ENCODE results near the gene WDR43.
A peak's percentile ranks its signal among the peaks of the same experiment; 100 is the strongest.

WDR43 gene

DNA sequence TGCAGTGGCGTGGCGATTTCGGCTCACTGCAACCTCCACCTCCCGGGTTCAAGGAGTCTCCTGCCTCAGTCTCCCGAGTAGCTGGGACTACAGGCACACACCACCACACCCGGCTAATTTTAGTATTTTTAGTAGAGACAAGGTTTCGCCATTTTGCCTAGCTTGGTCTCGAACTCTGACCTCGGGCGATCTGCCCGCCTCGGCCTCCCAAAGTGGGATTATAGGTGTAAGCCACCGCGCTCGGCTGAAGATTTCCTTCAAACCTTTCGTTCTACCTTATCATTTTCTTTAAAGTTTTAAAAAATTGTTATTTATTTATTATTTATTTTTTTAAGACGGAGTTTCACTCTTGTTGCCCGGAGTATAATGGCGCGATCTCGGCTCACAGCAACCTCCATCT is 979 bp upstream of the WDR43 start:
- H3K27me3 ChIP-seq (ENCODE audit: control insufficient read depth in 3 of 3, insufficient read depth in 3 of 3, low read depth in 1 of 3, low read length in 3 of 3), result peaks cover 0 to 2% (median 0%) of the 10 kb centered on the region in 3 experiments
- H3K14ac ChIP-seq (ENCODE audit: low read length), result no peak overlapping the region
- H3K4me3 ChIP-seq (ENCODE audit: low read length in 2 of 2), result no peak overlapping the region
- no peak overlapping the region for H2AK5ac ChIP-seq (ENCODE audit: low read depth, low read length)
- peaks cover 0 to 5% of the 10 kb centered on the region in 2 donors for H3K4me1 ChIP-seq (ENCODE audit: control insufficient read depth in 2 of 2, insufficient read depth in 1 of 2, low read depth in 1 of 2, low read length in 2 of 2)
- H3K23ac ChIP-seq (ENCODE audit: low read depth, low read length, poor library complexity), result no peak overlapping the region
- no peak overlapping the region for H2BK15ac ChIP-seq (ENCODE audit: low read length)
- H3K4me2 ChIP-seq (ENCODE audit: insufficient read depth, low read length, poor library complexity, severe bottlenecking), result no peak overlapping the region
- no peak overlapping the region for H3K4ac ChIP-seq (ENCODE audit: low read length)
- WGBS, 2 donors (ENCODE audit: extremely low coverage in 2 of 2, insufficient read length in 2 of 2, insufficient replicate concordance in 1 of 2), result no CpG with 5 or more reads among the region's 21 CpGs
- H4K8ac ChIP-seq (ENCODE audit: low read depth, low read length), result no peak overlapping the region
- no peak for DNase-seq (ENCODE audit: low spot score)
- no peak overlapping the region for H2BK5ac ChIP-seq (ENCODE audit: low read length)
- no peak overlapping the region for H2BK12ac ChIP-seq (ENCODE audit: low read length)
- no peak overlapping the region for H3K18ac ChIP-seq (ENCODE audit: low read length)
- H2AFZ ChIP-seq (ENCODE audit: low read length), result no peak overlapping the region
- H3K9me3 ChIP-seq (replicated peaks in 1 of 2; ENCODE audit: control insufficient read depth in 2 of 2, insufficient read depth in 1 of 2, low read depth in 1 of 2, low read length in 2 of 2), result peaks cover 0 to 2% of the 10 kb centered on the region in 2 donors
- no peak overlapping the region for H4K91ac ChIP-seq (ENCODE audit: low read depth, low read length, poor library complexity)
- no peak overlapping the region for H2BK120ac ChIP-seq (ENCODE audit: low read depth, low read length)
- H3K9ac ChIP-seq (ENCODE audit: low read depth, low read length, poor library complexity), result no peak overlapping the region
- peaks cover 0 to 15% of the 10 kb centered on the region in 2 donors for H3K36me3 ChIP-seq (replicated peaks in 1 of 2; ENCODE audit: control insufficient read depth in 2 of 2, insufficient read depth in 2 of 2, low read length in 2 of 2)
- peaks cover 2% of the 10 kb centered on the region for H3K79me1 ChIP-seq (ENCODE audit: low read depth, low read length)
- H3K27ac ChIP-seq (replicated peaks; ENCODE audit: low read length), result no peak overlapping the region

GRCh38 chr2:28895189-28895893 is 874 bp downstream of the WDR43 start:
- Histone ChIP-seq H2BK12ac (ENCODE audit: low read length) (no peak overlapping the region), H3K36me3 (replicated peaks in 1 of 2; ENCODE audit: control insufficient read depth in 2 of 2, insufficient read depth in 2 of 2, low read length in 2 of 2) (peaks cover 0 to 19% of the 10 kb centered on the region in 2 donors), H3K27ac (replicated peaks; ENCODE audit: low read length) (no peak overlapping the region), H4K91ac (ENCODE audit: low read depth, low read length, poor library complexity) (peak overlapping the region; percentile 72), H2AFZ (ENCODE audit: low read length) (peak overlapping the region; percentile 86), H2BK120ac (ENCODE audit: low read depth, low read length) (peak overlapping the region; percentile 81), H2AK5ac (ENCODE audit: low read depth, low read length) (no peak overlapping the region), H2BK15ac (ENCODE audit: low read length) (no peak overlapping the region), H3K9me3 (replicated peaks in 1 of 2; ENCODE audit: control insufficient read depth in 2 of 2, insufficient read depth in 1 of 2, low read depth in 1 of 2, low read length in 2 of 2) (peaks cover 0 to 2% of the 10 kb centered on the region in 2 donors), H3K27me3 (ENCODE audit: control insufficient read depth in 3 of 3, insufficient read depth in 3 of 3, low read depth in 1 of 3, low read length in 3 of 3) (no peaks in the 10 kb centered on the region), H3K4ac (ENCODE audit: low read length) (no peak overlapping the region), H3K4me2 (ENCODE audit: insufficient read depth, low read length, poor library complexity, severe bottlenecking) (peak overlapping the region; percentile 79), H3K23ac (ENCODE audit: low read depth, low read length, poor library complexity) (peak overlapping the region; percentile 98), H3K18ac (ENCODE audit: low read length) (peak overlapping the region; percentile 95), H3K9ac (ENCODE audit: low read depth, low read length, poor library complexity) (peak overlapping the region; percentile 99), H2BK5ac (ENCODE audit: low read length) (peak overlapping the region; percentile 82), H4K8ac (ENCODE audit: low read depth, low read length) (peak overlapping the region; percentile 92), H3K4me1 (ENCODE audit: control insufficient read depth in 2 of 2, insufficient read depth in 1 of 2, low read depth in 1 of 2, low read length in 2 of 2) (peaks cover 0 to 5% of the 10 kb centered on the region in 2 donors), H3K14ac (ENCODE audit: low read length) (no peak overlapping the region), H3K79me1 (ENCODE audit: low read depth, low read length) (peaks cover 2% of the 10 kb centered on the region), H3K4me3 (ENCODE audit: low read length in 2 of 2) (peak overlapping the region; percentile 98 to 100)
- DNase-seq (ENCODE audit: low spot score), result no peak
- WGBS, 2 donors (ENCODE audit: extremely low coverage in 2 of 2, insufficient read length in 2 of 2, insufficient replicate concordance in 1 of 2), result no CpG with 5 or more reads among the region's 19 CpGs

DNA sequence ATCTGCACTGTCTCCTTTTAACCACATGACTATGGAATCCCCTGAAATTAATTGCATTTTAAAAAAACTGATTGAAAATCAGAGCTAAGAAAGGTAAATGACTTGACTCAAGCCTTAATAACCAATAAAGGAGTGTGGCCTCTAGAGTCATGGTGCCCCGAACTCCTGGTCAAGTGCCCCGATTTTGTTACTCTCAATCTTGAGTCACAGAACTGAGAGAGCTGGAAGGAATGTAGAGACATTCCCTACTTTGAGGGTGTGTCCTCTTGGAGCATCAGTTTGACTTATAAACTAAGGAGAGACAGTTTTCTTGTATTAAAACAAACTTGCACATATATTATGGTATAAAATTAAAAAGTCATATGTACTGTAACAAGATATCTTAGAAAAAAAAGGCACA is 2.4 kb downstream of the WDR43 start:
- no peak for DNase-seq (ENCODE audit: low spot score)
- Histone ChIP-seq H3K23ac (ENCODE audit: low read depth, low read length, poor library complexity) (no peak overlapping the region), H3K18ac (ENCODE audit: low read length) (no peak overlapping the region), H4K91ac (ENCODE audit: low read depth, low read length, poor library complexity) (no peak overlapping the region), H2BK15ac (ENCODE audit: low read length) (no peak overlapping the region), H3K27ac (replicated peaks; ENCODE audit: low read length) (no peak overlapping the region), H3K4me1 (ENCODE audit: control insufficient read depth in 2 of 2, insufficient read depth in 1 of 2, low read depth in 1 of 2, low read length in 2 of 2) (peaks cover 0 to 10% of the 10 kb centered on the region in 2 donors), H3K4me2 (ENCODE audit: insufficient read depth, low read length, poor library complexity, severe bottlenecking) (no peak overlapping the region), H3K4ac (ENCODE audit: low read length) (no peak overlapping the region), H3K27me3 (ENCODE audit: control insufficient read depth in 3 of 3, insufficient read depth in 3 of 3, low read depth in 1 of 3, low read length in 3 of 3) (no peaks in the 10 kb centered on the region), H2AFZ (ENCODE audit: low read length) (no peak overlapping the region), H2AK5ac (ENCODE audit: low read depth, low read length) (no peak overlapping the region), H3K79me1 (ENCODE audit: low read depth, low read length) (peaks cover 2% of the 10 kb centered on the region), H3K9ac (ENCODE audit: low read depth, low read length, poor library complexity) (no peak overlapping the region), H3K14ac (ENCODE audit: low read length) (no peak overlapping the region), H2BK5ac (ENCODE audit: low read length) (no peak overlapping the region), H3K9me3 (replicated peaks in 1 of 2; ENCODE audit: control insufficient read depth in 2 of 2, insufficient read depth in 1 of 2, low read depth in 1 of 2, low read length in 2 of 2) (peaks cover 0 to 2% of the 10 kb centered on the region in 2 donors), H2BK120ac (ENCODE audit: low read depth, low read length) (no peak overlapping the region), H3K36me3 (replicated peaks in 1 of 2; ENCODE audit: control insufficient read depth in 2 of 2, insufficient read depth in 2 of 2, low read length in 2 of 2) (peaks cover 0 to 30% of the 10 kb centered on the region in 2 donors), H4K8ac (ENCODE audit: low read depth, low read length) (no peak overlapping the region), H2BK12ac (ENCODE audit: low read length) (no peak overlapping the region), H3K4me3 (ENCODE audit: low read length in 2 of 2) (no peak overlapping the region)
- no CpG with 5 or more reads among the region's 2 CpGs for WGBS, 2 donors (ENCODE audit: extremely low coverage in 2 of 2, insufficient read length in 2 of 2, insufficient replicate concordance in 1 of 2)

- H2AFZ ChIP-seq (ENCODE audit: low read length), result no peak overlapping the region
- peaks cover 0 to 10% of the 10 kb centered on the region in 2 donors for H3K4me1 ChIP-seq (ENCODE audit: control insufficient read depth in 2 of 2, insufficient read depth in 1 of 2, low read depth in 1 of 2, low read length in 2 of 2)
- H2BK12ac ChIP-seq (ENCODE audit: low read length), result no peak overlapping the region
- no peak overlapping the region for H2BK15ac ChIP-seq (ENCODE audit: low read length)
- H3K4ac ChIP-seq (ENCODE audit: low read length), result no peak overlapping the region
- peaks cover 5 to 42% of the 10 kb centered on the region in 2 donors for H3K36me3 ChIP-seq (replicated peaks in 1 of 2; ENCODE audit: control insufficient read depth in 2 of 2, insufficient read depth in 2 of 2, low read length in 2 of 2)
- H3K4me2 ChIP-seq (ENCODE audit: insufficient read depth, low read length, poor library complexity, severe bottlenecking), result no peak overlapping the region
- no peak overlapping the region for H3K27ac ChIP-seq (replicated peaks; ENCODE audit: low read length)
- no peak overlapping the region for H3K9ac ChIP-seq (ENCODE audit: low read depth, low read length, poor library complexity)
- no peak overlapping the region for H4K91ac ChIP-seq (ENCODE audit: low read depth, low read length, poor library complexity)
- H3K4me3 ChIP-seq (ENCODE audit: low read length in 2 of 2), result no peak overlapping the region
- no peak for DNase-seq (ENCODE audit: low spot score)
- H2BK120ac ChIP-seq (ENCODE audit: low read depth, low read length), result no peak overlapping the region
- H3K18ac ChIP-seq (ENCODE audit: low read length), result no peak overlapping the region
- no peak overlapping the region for H3K14ac ChIP-seq (ENCODE audit: low read length)
- H3K27me3 ChIP-seq (ENCODE audit: control insufficient read depth in 3 of 3, insufficient read depth in 3 of 3, low read depth in 1 of 3, low read length in 3 of 3), result no peaks in the 10 kb centered on the region
- H2BK5ac ChIP-seq (ENCODE audit: low read length), result no peak overlapping the region
- no CpG with 5 or more reads among the region's 1 CpG for WGBS, 2 donors (ENCODE audit: extremely low coverage in 2 of 2, insufficient read length in 2 of 2, insufficient replicate concordance in 1 of 2)
- peaks cover 0 to 2% of the 10 kb centered on the region in 2 donors for H3K9me3 ChIP-seq (replicated peaks in 1 of 2; ENCODE audit: control insufficient read depth in 2 of 2, insufficient read depth in 1 of 2, low read depth in 1 of 2, low read length in 2 of 2)
- H3K23ac ChIP-seq (ENCODE audit: low read depth, low read length, poor library complexity), result no peak overlapping the region
- no peak overlapping the region for H2AK5ac ChIP-seq (ENCODE audit: low read depth, low read length)
- no peak overlapping the region for H4K8ac ChIP-seq (ENCODE audit: low read depth, low read length)
- H3K79me1 ChIP-seq (ENCODE audit: low read depth, low read length), result peaks cover 2% of the 10 kb centered on the region
Observed at GRCh38 chr2:28898048-28898447, 3.6 kb downstream of the WDR43 start.

Data from neuronal stem cell (in vitro differentiated cells).